ENCODE measurements around the gene IDI2. TPM values are rescaled to one million over a fixed set of nuclear protein-coding genes. Genes with fewer than 3 reads are reported as not detected.
A peak's percentile ranks its signal among the peaks of the same experiment; 100 is the strongest.

Gene IDI2
- total RNA-seq, 4 donors from 2014 or later: not detected

GRCh38 chr10:1059902-1060301 lies 34.2 kb upstream of the IDI2 start:
- DNase-seq: no peak
- Histone ChIP-seq H3K4me1 (peaks cover 9 to 79% (median 32%) of the 10 kb centered on the region in 3 donors), H3K9me3 (no peaks in the 10 kb centered on the region), H3K27ac (peak overlapping the region; percentile 51 to 81 (median 64)), H3K36me3 (peaks cover 0 to 13% (median 0%) of the 10 kb centered on the region in 3 donors), H3K4me3 (no peak overlapping the region), H3K27me3 (no peaks in the 10 kb centered on the region)
- TF ChIP-seq POLR2A (IDR thresholded peaks at IDR 0.05): peak in 1 of 4 donors; percentile 21
- TF ChIP-seq CTCF (IDR thresholded peaks at IDR 0.05): no peak
- WGBS, 2 donors: 29 to 72% methylated on average over 3 to 4 of the region's 8 CpGs
- intact Hi-C loops (cut with DNase I): no loop called here

GRCh38 chr10:1058017-1058416 lies 32.4 kb upstream of the IDI2 start:
- Histone ChIP-seq H3K27ac (peak overlapping the region in 2 of 4 donors; percentile 98 to 100), H3K36me3 (peaks cover 0 to 9% (median 0%) of the 10 kb centered on the region in 3 donors), H3K27me3 (no peaks in the 10 kb centered on the region), H3K4me1 (peaks cover 12 to 83% (median 41%) of the 10 kb centered on the region in 3 donors), H3K9me3 (no peaks in the 10 kb centered on the region), H3K4me3 (peak overlapping the region in 1 of 4 donors; percentile 89)
- TF ChIP-seq CTCF (IDR thresholded peaks at IDR 0.05) (no peak), POLR2A (IDR thresholded peaks at IDR 0.05) (no peak)
- intact Hi-C loops (cut with DNase I): no loop called here
- WGBS, 2 donors: 48 to 60% methylated on average over 7 of the region's 7 CpGs
- no peak for DNase-seq

GRCh38 chr10:1057106-1057657 lies 31.5 kb upstream of the IDI2 start:
- peak overlapping the region; percentile 82 to 97 (median 92) for H3K4me3 ChIP-seq
- intact Hi-C loops (cut with DNase I): no loop called here
- H3K36me3 ChIP-seq: peaks cover 0 to 12% (median 0%) of the 10 kb centered on the region in 3 donors
- peaks cover 12 to 77% (median 41%) of the 10 kb centered on the region in 3 donors for H3K4me1 ChIP-seq
- H3K9me3 ChIP-seq: no peaks in the 10 kb centered on the region
- no peak for DNase-seq
- no peaks in the 10 kb centered on the region for H3K27me3 ChIP-seq
- WGBS, 2 donors: 1 to 2% methylated on average over 18 of the region's 26 CpGs
- peak overlapping the region; percentile 98 to 100 (median 99) for H3K27ac ChIP-seq
- TF ChIP-seq CTCF (IDR thresholded peaks at IDR 0.05): no peak

- TF ChIP-seq POLR2A (IDR thresholded peaks at IDR 0.05) (peak in 3 of 4 donors; percentile 21 to 81 (median 75)), CTCF (IDR thresholded peaks at IDR 0.05) (peak in 1 of 6 experiments; percentile 7)
- no peak for DNase-seq
- Histone ChIP-seq H3K4me3 (peak within 1 kb of the TSS; percentile 82 to 97 (median 92)), H3K27ac (peak within 1 kb of the TSS; percentile 98 to 100 (median 99)), H3K27me3 (no peaks in the 10 kb centered on the region), H3K36me3 (peaks cover 0 to 19% (median 0%) of the 10 kb centered on the region in 3 donors), H3K9me3 (no peaks in the 10 kb centered on the region), H3K4me1 (peaks cover 12 to 75% (median 41%) of the 10 kb centered on the region in 3 donors)
- intact Hi-C loops (cut with DNase I): no loop called here
- 0% methylated on average over 3 of the region's 87 CpGs; no CpG with 5 or more reads in 1 of the 2 donors for WGBS, 2 donors
Observed at GRCh38 chr10:1056326-1057105, 30.9 kb upstream of the IDI2 start, which contains the start of gene WDR37. TSS of gene WDR37 (plus strand) at chr10:1056385. CDS start at chr10:1072156, 15,771 bp downstream.

- Histone ChIP-seq H3K4me3 (peak overlapping the region in 1 of 4 donors; percentile 89), H3K36me3 (peaks cover 0 to 22% (median 0%) of the 10 kb centered on the region in 3 donors), H3K9me3 (no peaks in the 10 kb centered on the region), H3K27me3 (no peaks in the 10 kb centered on the region), H3K4me1 (peaks cover 12 to 75% (median 42%) of the 10 kb centered on the region in 3 donors), H3K27ac (peak overlapping the region; percentile 16 to 100 (median 62))
- intact Hi-C loops (cut with DNase I): no loop called here
- WGBS, 2 donors: 37 to 47% methylated on average over 6 of the region's 6 CpGs
- TF ChIP-seq POLR2A (IDR thresholded peaks at IDR 0.05): no peak
- no peak for TF ChIP-seq CTCF (IDR thresholded peaks at IDR 0.05)
- no peak for DNase-seq
Observed at GRCh38 chr10:1054684-1055083, 29.0 kb upstream of the IDI2 start.
